Activated CD8-positive, alpha-beta memory T cell treated with anti-CD3 and anti-CD28 coated beads, Interleukin-2, amount 50 U/mL, for 4 hours (primary cell): ENCODE data around the gene MCM6.
"Not testable (repeated sequence)": the region's sequence is repeated elsewhere in the genome, so short reads cannot be mapped to it uniquely, and the experiment has no call there.

ENCODE experiments used
- DNase-seq: peaks from one replicate; pipeline ENCODE4 v3.0.0-alpha.2; 2020

MCM6 gene

DNA sequence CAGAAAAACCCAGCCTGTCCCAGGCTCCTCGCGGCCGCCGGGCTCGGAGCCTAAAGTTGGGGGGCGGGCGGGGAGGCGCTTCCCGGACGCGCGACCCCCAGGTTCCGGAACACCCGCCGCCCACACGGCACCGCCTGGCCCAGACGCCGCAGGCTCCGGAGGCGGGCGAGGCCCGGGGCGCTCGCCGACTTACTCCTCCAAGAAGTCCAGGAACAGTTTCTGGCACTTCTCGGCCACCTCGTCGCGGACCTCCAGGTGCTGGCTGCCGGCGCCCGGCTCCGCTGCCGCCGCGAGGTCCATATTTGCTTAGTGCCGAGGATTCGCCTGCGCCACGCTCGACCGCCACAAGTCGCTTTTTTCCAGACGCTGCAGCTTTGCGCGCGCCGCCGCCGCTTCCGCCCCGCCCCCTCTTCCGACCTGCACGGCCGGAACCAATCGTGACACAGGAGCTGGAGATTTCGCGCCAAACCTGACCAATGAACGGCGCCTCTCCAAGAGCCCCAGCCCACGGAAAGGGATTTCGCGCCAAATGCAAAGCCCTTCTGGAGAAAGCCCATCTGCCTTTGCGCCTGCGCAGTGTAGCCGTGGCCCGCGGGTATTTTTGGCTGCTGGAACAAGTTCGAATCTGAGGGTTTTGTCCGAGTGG is at the start of gene MCM6:
MCM6 (minus strand) TSS at position 378 of the 646 bp plus-strand sequence; CDS start at position 300, 78 bp downstream.
- peak; percentile 97 for DNase-seq

DNA sequence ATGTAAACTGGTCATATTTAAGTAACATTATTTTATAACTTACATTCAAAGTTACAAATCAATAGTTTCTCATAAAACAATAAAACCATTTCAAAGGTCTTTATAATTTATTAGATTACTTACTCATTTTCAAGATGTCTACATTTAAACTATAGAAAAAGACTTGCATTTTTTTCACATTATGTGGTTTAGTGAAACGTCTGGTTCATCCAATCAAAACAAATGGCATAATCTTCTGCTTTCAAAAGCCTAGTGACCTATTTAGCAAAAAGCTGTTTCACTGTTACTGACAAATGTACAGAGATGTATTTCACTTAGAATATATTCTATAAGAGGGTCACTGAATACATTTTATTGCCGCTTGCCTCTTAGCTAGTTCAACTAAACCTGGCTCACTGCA is 49.3 kb upstream of the MCM6 start:
- no peak for DNase-seq

DNA sequence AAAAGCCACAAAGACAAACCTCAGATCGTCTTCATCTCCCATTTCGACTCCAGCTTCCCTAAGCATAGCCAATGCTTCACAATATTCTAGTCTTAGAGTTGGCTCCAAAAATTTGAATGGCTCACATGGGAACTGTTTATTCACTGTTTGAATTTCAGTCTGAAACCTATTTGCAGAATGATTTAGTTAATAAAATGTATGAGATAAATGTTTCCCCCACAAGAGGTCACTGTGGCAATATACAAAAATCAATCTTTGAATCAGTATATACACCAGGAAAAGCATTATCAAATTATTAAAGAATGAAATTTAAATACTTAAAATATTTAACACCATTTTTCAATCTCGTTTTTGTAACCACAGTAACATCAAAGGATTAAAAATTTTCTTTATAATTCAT is 40.0 kb upstream of the MCM6 start:
- no peak for DNase-seq

GRCh38 chr2:135914485-135914884 is 38.2 kb upstream of the MCM6 start:
- DNase-seq: no peak

DNA sequence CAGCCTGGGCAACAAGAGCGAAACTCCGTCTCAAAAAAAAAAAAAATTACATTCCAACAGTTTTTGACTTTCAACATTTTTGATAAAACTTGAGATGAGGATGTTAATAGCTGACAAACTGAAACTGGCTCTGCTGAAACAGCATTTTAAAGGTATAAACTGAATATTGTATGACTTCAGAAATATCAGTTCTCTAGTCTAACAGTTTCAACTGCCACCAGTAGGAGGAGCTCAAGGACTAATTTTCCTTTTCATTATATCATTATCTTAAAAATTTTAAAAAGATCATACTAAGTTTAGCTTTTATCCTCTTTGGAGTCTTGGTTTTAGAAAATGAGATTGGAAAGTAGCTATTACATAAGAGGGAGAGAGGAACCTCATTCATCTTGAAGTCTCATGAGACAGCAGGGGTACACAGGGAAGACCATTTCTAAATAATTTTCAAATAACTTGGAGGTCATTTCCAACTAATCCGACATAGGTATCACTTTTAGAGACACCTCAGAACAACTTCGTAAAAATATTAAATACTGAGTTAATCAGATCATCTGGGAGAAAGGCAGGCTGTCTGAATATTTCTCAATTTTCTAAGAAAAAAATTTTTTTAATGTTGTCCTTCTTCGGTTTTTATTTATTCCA is 37.6 kb upstream of the MCM6 start:
- DNase-seq: peak; percentile 39

DNA sequence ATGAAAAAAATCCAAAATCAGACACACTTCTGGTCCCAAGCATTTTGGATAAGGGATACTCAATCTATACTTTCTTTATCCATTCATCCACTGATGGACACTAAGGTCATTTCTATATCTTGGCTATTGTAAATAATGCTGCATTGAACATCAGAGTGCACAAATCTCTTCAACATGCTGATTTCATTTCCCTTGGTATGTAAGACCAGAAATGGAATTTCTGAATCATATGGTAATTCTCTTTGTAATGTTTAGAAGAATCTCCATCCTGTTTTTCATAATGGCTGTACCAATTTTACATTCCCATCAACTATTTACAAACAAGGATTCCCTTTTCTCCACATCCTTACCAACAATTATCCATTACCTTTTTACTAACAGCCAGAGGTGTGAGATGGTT is 33.7 kb upstream of the MCM6 start:
- DNase-seq: no peak

DNA sequence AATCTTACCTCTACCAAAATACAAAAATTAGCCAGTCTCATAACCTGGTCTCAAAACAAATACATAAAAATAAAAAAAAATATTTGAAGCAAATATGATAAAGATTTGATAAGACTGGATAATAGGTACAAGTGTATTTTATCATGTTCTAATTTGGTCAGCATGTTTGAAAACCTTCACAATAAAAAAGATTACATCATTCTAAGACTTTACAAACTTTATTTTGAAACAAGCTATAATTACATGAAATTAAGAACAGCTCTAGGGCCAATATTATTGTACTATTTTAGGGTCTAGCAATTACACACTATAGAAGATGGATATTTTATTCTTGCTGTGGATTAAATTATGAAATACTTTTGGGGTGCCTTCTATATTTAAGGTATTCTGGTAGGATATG is 29.4 kb upstream of the MCM6 start:
- no peak for DNase-seq

DNA sequence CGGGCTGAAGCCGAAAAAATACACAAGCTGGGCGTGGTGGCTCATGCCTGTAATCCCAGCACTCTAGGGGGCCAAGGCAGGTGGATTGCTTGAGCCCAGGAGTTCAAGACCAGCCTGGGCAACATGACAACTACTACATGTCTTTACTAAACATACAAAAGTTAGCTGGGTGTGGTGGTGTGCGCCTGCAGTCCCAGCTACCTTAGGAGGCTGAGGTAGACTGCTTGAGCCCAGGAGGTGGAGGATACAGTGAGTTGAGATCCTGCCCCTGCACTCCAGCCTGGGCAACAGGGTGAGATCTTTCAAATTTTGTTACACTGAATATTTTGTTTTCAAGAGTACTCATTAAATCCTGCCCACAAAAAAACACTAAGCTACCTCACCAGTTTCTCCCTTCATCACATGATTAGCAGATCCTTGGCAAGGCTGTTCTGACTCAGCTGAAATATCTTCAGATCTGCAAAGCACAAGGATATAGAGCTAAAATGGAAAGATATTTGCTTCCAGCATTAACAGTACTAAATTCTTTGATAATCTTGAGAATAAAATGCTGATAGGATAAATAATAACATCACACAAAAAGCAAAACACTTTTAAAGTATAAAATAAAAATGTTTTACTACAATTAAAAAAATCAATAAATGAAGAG is 28.2 kb upstream of the MCM6 start:
- no peak for DNase-seq

GRCh38 chr2:135903650-135904049 is 27.4 kb upstream of the MCM6 start:
- DNase-seq: no peak

DNA sequence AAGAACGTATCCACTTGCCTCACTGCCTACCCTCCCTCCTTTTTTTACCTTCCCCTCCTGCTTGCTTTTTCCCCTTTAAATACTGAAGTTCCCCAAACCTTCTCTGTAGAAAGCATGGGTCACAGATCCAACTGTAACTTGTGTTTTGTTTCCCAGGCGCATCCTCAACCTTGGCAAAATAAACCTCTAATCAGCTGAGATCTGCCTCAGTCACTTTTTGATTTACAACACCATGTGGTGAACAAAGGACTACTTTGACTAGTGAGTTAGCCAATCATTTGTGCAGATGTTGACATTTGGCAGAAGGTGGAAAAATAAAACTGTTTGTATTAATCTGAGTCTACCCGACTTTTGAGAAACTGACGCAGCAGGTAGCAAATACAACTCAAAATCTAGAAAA is 23.3 kb upstream of the MCM6 start:
- no peak for DNase-seq

GRCh38 chr2:135898234-135898786 is 22.1 kb upstream of the MCM6 start:
- no peak for DNase-seq

DNA sequence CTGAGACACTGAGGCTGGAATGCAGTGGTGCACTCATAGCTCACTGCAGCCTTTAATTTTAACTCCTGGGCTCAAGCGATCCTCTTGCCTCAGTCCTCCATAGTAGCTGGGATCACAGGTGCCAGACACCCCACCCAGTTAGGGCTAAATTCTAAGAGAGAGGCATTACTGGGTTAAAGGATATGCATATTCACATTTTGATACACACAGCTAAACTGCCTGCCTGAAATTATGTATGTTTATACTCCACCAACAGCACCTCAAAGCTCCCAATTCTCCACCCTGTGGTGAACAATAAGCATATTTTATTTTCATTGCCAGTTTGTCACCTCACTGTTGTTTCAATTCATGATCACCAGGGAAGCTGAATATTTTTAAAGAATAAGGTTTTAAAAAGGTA is 18.7 kb upstream of the MCM6 start:
- DNase-seq: no peak

GRCh38 chr2:135893374-135893794 is 17.1 kb upstream of the MCM6 start:
- DNase-seq: no peak

- DNase-seq: no peak
Observed at GRCh38 chr2:135890835-135891234, 14.6 kb upstream of the MCM6 start.

- DNase-seq: no peak
Observed at GRCh38 chr2:135890149-135890548, 13.9 kb upstream of the MCM6 start.

DNA sequence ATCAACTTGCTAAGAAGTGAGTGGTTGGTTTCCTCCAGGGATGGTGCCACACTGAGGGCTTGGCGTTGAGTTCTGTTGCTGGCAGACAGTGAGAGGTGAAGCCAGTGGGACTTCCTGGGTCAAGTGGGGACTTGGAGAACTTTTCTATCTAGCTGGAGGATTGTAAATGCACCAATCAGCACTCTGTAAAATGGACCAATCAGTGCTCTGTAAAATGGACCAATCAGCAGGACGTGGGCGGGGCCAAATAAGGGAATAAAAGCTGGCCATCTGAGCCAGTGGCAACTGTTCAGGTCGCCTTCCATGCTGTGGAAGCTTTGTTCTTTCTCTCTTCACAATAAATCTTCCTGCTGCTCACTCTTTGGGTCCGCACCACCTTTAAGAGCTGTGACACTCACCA is 12.3 kb upstream of the MCM6 start:
- DNase-seq: not testable (repeated sequence)

DNA sequence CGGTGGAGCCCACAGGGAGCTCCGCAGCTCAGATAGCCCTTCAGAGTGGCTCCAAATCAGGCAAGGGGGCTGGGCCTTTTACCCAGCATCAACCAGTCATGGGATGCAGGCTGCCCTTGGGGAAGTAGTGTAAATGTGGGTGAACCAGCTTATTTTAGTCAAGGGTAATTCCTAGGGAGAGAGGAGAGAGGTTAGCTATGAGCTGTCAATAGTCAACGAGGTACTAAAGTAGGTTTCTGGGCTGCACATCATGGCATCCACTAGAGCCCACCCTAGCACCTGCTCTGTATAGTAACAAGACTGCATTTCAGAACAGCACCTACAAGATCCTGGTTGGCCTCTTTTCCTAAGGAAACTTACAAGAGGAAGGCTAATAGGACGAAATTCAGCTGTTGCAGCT is 9.5 kb upstream of the MCM6 start:
- no peak for DNase-seq

- DNase-seq: no peak
Observed at GRCh38 chr2:135882415-135882814, 6.2 kb upstream of the MCM6 start.

DNA sequence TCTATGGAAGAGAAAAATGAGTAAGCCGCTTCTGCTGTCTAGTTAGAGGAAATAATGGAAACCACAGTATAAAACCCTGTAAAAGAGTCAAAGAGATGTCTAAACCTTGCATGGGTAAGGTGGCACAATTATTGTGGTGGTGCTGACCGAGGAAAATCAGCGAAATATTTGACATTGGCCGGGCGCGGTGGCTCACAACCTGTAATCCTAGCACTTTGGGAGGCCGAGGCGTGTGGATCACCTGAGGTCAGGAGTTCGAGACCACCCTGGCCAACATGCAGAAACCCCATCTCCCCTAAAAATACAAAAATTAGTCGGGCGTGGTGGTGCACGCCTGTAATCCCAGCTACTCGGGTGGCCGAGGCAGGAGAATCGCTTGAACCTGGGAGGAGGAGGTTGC is 527 bp upstream of the MCM6 start:
- not testable (repeated sequence) for DNase-seq

DNA sequence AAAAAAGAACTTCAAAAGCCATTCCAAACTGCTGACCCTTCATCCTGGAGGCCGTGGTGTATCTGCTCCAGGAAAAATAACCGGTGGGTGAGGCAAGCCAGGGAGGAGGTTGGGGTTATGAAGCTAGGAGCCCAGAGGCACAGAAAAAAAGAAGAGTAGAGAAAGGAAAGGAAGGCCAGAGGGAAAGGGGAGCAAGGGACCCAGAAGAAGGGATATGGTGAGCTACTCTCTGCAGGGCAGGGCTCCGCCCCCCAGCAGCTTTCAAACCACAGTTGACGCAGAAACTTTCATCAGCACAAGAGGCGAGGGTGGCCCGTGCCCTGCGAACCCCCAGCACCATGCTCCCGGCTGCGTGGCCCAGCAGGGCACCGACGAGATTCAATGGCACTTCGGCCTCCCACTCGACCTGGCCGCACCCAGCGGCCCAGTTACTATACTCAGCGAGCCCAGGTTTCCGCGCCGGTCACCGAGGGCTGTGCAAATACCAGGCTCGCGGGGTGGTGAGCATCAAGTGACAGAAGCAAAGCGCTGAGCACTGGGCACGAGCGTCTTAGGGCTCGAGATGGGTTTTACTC is 665 bp downstream of the MCM6 start:
- DNase-seq: peak; percentile 75

DNA sequence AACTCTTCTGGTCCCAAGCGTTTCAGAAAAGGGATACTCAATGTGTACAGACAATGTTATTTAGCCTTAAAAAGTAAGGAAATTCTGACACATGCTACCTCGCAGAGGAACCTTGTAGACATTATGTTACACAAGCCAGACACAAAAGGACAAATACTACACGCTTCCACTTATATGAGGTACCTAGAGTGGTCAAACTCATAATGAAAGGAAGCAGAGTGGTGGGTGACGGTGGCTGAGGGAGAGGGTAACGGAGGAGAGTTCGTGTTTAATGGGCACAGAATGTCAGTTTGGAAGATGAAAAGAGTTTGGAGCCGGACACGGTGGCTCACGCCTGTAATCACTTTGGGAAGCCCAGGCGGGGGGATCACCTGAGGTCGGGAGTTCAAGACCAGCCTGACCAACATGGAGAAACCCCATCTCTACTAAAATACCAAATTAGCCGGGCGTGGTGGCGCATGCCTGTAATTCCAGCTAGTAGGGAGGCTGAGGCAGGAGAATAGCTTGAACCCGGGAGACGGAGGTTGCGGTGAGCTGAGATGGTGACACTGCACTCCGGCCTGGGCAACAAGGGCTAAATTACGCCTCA is 1.4 kb downstream of the MCM6 start:
- no peak for DNase-seq

GRCh38 chr2:135870571-135870970 is 5.7 kb downstream of the MCM6 start:
- no peak for DNase-seq

- no peak for DNase-seq
Observed at GRCh38 chr2:135863233-135863632, 13.0 kb downstream of the MCM6 start.
